ENCODE measurements around the gene PPP1CC. TPM values are rescaled to one million over a fixed set of nuclear protein-coding genes. Genes with fewer than 3 reads are reported as not detected.

PPP1CC gene
- total RNA-seq, 2 donors from 2014 or later: 76.4 to 105 TPM

GRCh38 chr12:110765111-110765510 lies 22.4 kb upstream of the PPP1CC start:
- Histone ChIP-seq H3K27me3 (replicated peaks; ENCODE audit: insufficient read depth) (no peaks in the 10 kb centered on the region), H3K9me3 (no peaks in the 10 kb centered on the region), H3K4me1 (ENCODE audit: control insufficient read depth in 1 of 2, low read depth in 2 of 2) (no peaks in the 10 kb centered on the region), H3K4me3 (no peak overlapping the region), H3K27ac (no peak overlapping the region), H3K36me3 (no peaks in the 10 kb centered on the region)
- TF ChIP-seq, protein P1, sequence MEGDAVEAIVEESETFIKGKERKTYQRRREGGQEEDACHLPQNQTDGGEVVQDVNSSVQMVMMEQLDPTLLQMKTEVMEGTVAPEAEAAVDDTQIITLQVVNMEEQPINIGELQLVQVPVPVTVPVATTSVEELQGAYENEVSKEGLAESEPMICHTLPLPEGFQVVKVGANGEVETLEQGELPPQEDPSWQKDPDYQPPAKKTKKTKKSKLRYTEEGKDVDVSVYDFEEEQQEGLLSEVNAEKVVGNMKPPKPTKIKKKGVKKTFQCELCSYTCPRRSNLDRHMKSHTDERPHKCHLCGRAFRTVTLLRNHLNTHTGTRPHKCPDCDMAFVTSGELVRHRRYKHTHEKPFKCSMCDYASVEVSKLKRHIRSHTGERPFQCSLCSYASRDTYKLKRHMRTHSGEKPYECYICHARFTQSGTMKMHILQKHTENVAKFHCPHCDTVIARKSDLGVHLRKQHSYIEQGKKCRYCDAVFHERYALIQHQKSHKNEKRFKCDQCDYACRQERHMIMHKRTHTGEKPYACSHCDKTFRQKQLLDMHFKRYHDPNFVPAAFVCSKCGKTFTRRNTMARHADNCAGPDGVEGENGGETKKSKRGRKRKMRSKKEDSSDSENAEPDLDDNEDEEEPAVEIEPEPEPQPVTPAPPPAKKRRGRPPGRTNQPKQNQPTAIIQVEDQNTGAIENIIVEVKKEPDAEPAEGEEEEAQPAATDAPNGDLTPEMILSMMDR (IDR thresholded peaks at IDR 0.05): no peak
- DNase-seq (ENCODE audit: low spot score): no peak
- no peak for ATAC-seq (ENCODE audit: insufficient number of reproducible peaks, low FRiP score, low read depth)

DNA sequence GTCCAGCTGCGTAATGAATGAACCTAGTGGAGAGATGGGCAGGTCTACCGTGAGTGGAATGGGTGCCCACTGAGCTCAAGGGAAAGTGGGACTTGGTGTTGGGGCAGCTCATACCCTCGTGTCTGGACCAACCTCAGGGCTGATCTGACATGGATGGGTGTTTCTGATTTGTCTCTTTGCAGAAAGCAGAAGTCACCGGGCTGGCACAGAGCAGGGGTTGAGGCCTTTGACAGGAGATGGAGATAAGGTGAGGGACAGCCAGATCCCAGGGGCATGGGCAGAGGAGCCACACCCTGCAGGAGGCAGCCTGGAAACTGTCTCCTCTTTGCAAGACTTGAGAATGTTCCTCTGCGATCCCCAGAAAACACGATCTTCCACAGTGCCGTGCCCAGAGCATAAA lies 20.9 kb upstream of the PPP1CC start:
- TF ChIP-seq, protein P1 (IDR thresholded peaks at IDR 0.05): no peak
- Histone ChIP-seq H3K4me3 (no peak overlapping the region), H3K27me3 (replicated peaks; ENCODE audit: insufficient read depth) (no peaks in the 10 kb centered on the region), H3K9me3 (no peaks in the 10 kb centered on the region), H3K36me3 (no peaks in the 10 kb centered on the region), H3K27ac (no peak overlapping the region), H3K4me1 (ENCODE audit: control insufficient read depth in 1 of 2, low read depth in 2 of 2) (no peaks in the 10 kb centered on the region)
- DNase-seq (ENCODE audit: low spot score) (no peak), ATAC-seq (ENCODE audit: insufficient number of reproducible peaks, low FRiP score, low read depth) (no peak)

GRCh38 chr12:110762891-110763290 lies 20.2 kb upstream of the PPP1CC start:
- no peaks in the 10 kb centered on the region for H3K27me3 ChIP-seq (replicated peaks; ENCODE audit: insufficient read depth)
- no peak for ATAC-seq (ENCODE audit: insufficient number of reproducible peaks, low FRiP score, low read depth)
- no peaks in the 10 kb centered on the region for H3K4me1 ChIP-seq (ENCODE audit: control insufficient read depth in 1 of 2, low read depth in 2 of 2)
- H3K9me3 ChIP-seq: no peaks in the 10 kb centered on the region
- H3K36me3 ChIP-seq: no peaks in the 10 kb centered on the region
- TF ChIP-seq, protein P1 (IDR thresholded peaks at IDR 0.05): no peak
- no peak for DNase-seq (ENCODE audit: low spot score)
- H3K4me3 ChIP-seq: no peak overlapping the region
- no peak overlapping the region for H3K27ac ChIP-seq

- Histone ChIP-seq H3K9me3 (no peaks in the 10 kb centered on the region), H3K4me1 (ENCODE audit: control insufficient read depth in 1 of 2, low read depth in 2 of 2) (no peaks in the 10 kb centered on the region), H3K36me3 (no peaks in the 10 kb centered on the region), H3K27me3 (replicated peaks; ENCODE audit: insufficient read depth) (no peaks in the 10 kb centered on the region), H3K4me3 (no peak overlapping the region), H3K27ac (no peak overlapping the region)
- TF ChIP-seq, protein P1 (IDR thresholded peaks at IDR 0.05): no peak
- no peak for ATAC-seq (ENCODE audit: insufficient number of reproducible peaks, low FRiP score, low read depth)
- DNase-seq (ENCODE audit: low spot score): no peak
These were observed 17.5 kb upstream of the PPP1CC start for GRCh38 chr12:110760204-110760609.

GRCh38 chr12:110758922-110759321 lies 16.2 kb upstream of the PPP1CC start:
- no peak for DNase-seq (ENCODE audit: low spot score)
- Histone ChIP-seq H3K4me3 (no peak overlapping the region), H3K4me1 (ENCODE audit: control insufficient read depth in 1 of 2, low read depth in 2 of 2) (peaks cover 6 to 8% of the 10 kb centered on the region in 2 donors), H3K9me3 (no peaks in the 10 kb centered on the region), H3K27ac (no peak overlapping the region), H3K36me3 (no peaks in the 10 kb centered on the region), H3K27me3 (replicated peaks; ENCODE audit: insufficient read depth) (no peaks in the 10 kb centered on the region)
- no peak for ATAC-seq (ENCODE audit: insufficient number of reproducible peaks, low FRiP score, low read depth)
- TF ChIP-seq, protein P1 (IDR thresholded peaks at IDR 0.05): no peak
